ENCODE measurements around the gene ACOT2. TPM values are rescaled to one million over a fixed set of nuclear protein-coding genes. Genes with fewer than 3 reads are reported as not detected.
"Not testable (repeated sequence)": the region's sequence is repeated elsewhere in the genome, so short reads cannot be mapped to it uniquely, and the experiment has no call there.

ACOT2 gene
- total and polyA plus RNA-seq, 2 donors (not counting 1 experiment from before 2014, with no cell fraction given) = 8.3 to 17.7 TPM

DNA sequence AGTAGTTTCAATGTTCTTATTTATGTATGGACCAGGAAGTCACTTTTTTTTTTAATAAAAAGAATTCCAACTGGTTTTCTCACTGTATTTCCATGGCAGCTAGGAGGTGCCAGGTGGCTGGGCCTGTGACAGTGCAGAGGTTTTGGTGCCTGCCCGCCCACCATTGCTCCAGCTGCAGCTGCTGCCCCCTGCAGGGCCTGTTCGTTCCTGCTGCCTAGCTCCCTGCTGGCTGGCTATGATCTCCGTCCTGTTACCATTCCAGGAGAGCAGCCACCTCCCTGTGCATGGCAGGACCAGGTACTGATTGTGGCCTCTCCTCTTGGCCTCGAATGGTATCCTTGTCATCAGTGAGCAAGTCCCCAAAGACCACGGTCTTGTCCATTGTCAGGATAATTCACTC is 30.0 kb upstream of the ACOT2 start:
- H3K9ac ChIP-seq (ENCODE audit: low read length); H3K4me2 ChIP-seq (replicated peaks; ENCODE audit: low read depth, low read length, poor library complexity, severe bottlenecking); DNase-seq; H3K4me1 ChIP-seq (ENCODE audit: control insufficient read depth in 2 of 2, insufficient read depth in 2 of 2, low read length in 2 of 2); CTCF ChIA-PET; H3K79me2 ChIP-seq (ENCODE audit: control insufficient read depth, insufficient read depth, low read length); H3K9me3 ChIP-seq (ENCODE audit: control extremely low read depth in 1 of 3, control insufficient read depth in 2 of 3, insufficient read depth in 1 of 3, low read length in 2 of 3); intact Hi-C loops (cut with micrococcal nuclease); H3K27me3 Mint-ChIP-seq; H2AFZ ChIP-seq (ENCODE audit: insufficient read depth, low read depth, low read length, poor library complexity, severe bottlenecking); H3K4me1 Mint-ChIP-seq; H3K4me3 ChIP-seq (ENCODE audit: control extremely low read depth in 1 of 5, extremely low read depth in 1 of 5, insufficient read depth in 1 of 5, low read depth in 2 of 5, low read length in 4 of 5); H3K27ac ChIP-seq (ENCODE audit: low read length in 2 of 2); H3K4me3 Mint-ChIP-seq; H3K36me3 ChIP-seq (replicated peaks in 1 of 2; ENCODE audit: control extremely low read depth in 1 of 2, control insufficient read depth in 1 of 2, extremely low read depth in 1 of 2, insufficient read depth in 2 of 2, low read length in 1 of 2); H3K9me3 Mint-ChIP-seq (ENCODE audit: insufficient read depth); H3K27me3 ChIP-seq (replicated peaks in 1 of 4; ENCODE audit: control extremely low read depth in 1 of 4, control insufficient read depth in 3 of 4, insufficient read depth in 4 of 4, low read length in 3 of 4); H3K27ac Mint-ChIP-seq; H4K20me1 ChIP-seq (ENCODE audit: control insufficient read depth, insufficient read depth, low read length, poor library complexity, severe bottlenecking): not testable (repeated sequence)
- peak; percentile 98 for ATAC-seq (ENCODE audit: low read depth)
- POLR2A ChIA-PET = interaction anchor here (0.7 kb wide), 1 partner anchor 29 kb away, joined by 3 read pairs; no protein-coding TSS in a partner anchor
- 15% methylated on average over 2 of the region's 5 CpGs for WGBS (ENCODE audit: insufficient coverage)
- TF ChIP-seq, protein P1, sequence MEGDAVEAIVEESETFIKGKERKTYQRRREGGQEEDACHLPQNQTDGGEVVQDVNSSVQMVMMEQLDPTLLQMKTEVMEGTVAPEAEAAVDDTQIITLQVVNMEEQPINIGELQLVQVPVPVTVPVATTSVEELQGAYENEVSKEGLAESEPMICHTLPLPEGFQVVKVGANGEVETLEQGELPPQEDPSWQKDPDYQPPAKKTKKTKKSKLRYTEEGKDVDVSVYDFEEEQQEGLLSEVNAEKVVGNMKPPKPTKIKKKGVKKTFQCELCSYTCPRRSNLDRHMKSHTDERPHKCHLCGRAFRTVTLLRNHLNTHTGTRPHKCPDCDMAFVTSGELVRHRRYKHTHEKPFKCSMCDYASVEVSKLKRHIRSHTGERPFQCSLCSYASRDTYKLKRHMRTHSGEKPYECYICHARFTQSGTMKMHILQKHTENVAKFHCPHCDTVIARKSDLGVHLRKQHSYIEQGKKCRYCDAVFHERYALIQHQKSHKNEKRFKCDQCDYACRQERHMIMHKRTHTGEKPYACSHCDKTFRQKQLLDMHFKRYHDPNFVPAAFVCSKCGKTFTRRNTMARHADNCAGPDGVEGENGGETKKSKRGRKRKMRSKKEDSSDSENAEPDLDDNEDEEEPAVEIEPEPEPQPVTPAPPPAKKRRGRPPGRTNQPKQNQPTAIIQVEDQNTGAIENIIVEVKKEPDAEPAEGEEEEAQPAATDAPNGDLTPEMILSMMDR (IDR thresholded peaks at IDR 0.05) = peak; percentile 36

- H3K4me1 Mint-ChIP-seq; H3K4me3 ChIP-seq (ENCODE audit: control extremely low read depth in 1 of 5, extremely low read depth in 1 of 5, insufficient read depth in 1 of 5, low read depth in 2 of 5, low read length in 4 of 5); H3K27me3 ChIP-seq (replicated peaks in 1 of 4; ENCODE audit: control extremely low read depth in 1 of 4, control insufficient read depth in 3 of 4, insufficient read depth in 4 of 4, low read length in 3 of 4); POLR2A ChIA-PET; DNase-seq; H3K9ac ChIP-seq (ENCODE audit: low read length); H3K4me1 ChIP-seq (ENCODE audit: control insufficient read depth in 2 of 2, insufficient read depth in 2 of 2, low read length in 2 of 2); CTCF ChIA-PET; H3K9me3 Mint-ChIP-seq (ENCODE audit: insufficient read depth); intact Hi-C loops (cut with micrococcal nuclease); ATAC-seq (ENCODE audit: low read depth); H3K4me2 ChIP-seq (replicated peaks; ENCODE audit: low read depth, low read length, poor library complexity, severe bottlenecking); H3K27ac Mint-ChIP-seq; H3K27me3 Mint-ChIP-seq; H3K79me2 ChIP-seq (ENCODE audit: control insufficient read depth, insufficient read depth, low read length); H3K36me3 ChIP-seq (replicated peaks in 1 of 2; ENCODE audit: control extremely low read depth in 1 of 2, control insufficient read depth in 1 of 2, extremely low read depth in 1 of 2, insufficient read depth in 2 of 2, low read length in 1 of 2); H2AFZ ChIP-seq (ENCODE audit: insufficient read depth, low read depth, low read length, poor library complexity, severe bottlenecking); H3K4me3 Mint-ChIP-seq; H3K9me3 ChIP-seq (ENCODE audit: control extremely low read depth in 1 of 3, control insufficient read depth in 2 of 3, insufficient read depth in 1 of 3, low read length in 2 of 3); H3K27ac ChIP-seq (ENCODE audit: low read length in 2 of 2); H4K20me1 ChIP-seq (ENCODE audit: control insufficient read depth, insufficient read depth, low read length, poor library complexity, severe bottlenecking): not testable (repeated sequence)
- no CpG with 5 or more reads among the region's 7 CpGs for WGBS (ENCODE audit: insufficient coverage)
Measured at GRCh38 chr14:73542961-73543360, 26.1 kb upstream of the ACOT2 start.

- H3K9ac ChIP-seq (ENCODE audit: low read length); H3K27me3 Mint-ChIP-seq; H3K27ac ChIP-seq (ENCODE audit: low read length in 2 of 2); H3K79me2 ChIP-seq (ENCODE audit: control insufficient read depth, insufficient read depth, low read length); intact Hi-C loops (cut with micrococcal nuclease); H3K9me3 ChIP-seq (ENCODE audit: control extremely low read depth in 1 of 3, control insufficient read depth in 2 of 3, insufficient read depth in 1 of 3, low read length in 2 of 3); H3K4me1 ChIP-seq (ENCODE audit: control insufficient read depth in 2 of 2, insufficient read depth in 2 of 2, low read length in 2 of 2); H3K4me1 Mint-ChIP-seq; H3K4me3 Mint-ChIP-seq; DNase-seq; POLR2A ChIA-PET; CTCF ChIA-PET; H3K27me3 ChIP-seq (replicated peaks in 1 of 4; ENCODE audit: control extremely low read depth in 1 of 4, control insufficient read depth in 3 of 4, insufficient read depth in 4 of 4, low read length in 3 of 4); H3K27ac Mint-ChIP-seq; ATAC-seq (ENCODE audit: low read depth); H3K4me3 ChIP-seq (ENCODE audit: control extremely low read depth in 1 of 5, extremely low read depth in 1 of 5, insufficient read depth in 1 of 5, low read depth in 2 of 5, low read length in 4 of 5); H3K9me3 Mint-ChIP-seq (ENCODE audit: insufficient read depth); H3K36me3 ChIP-seq (replicated peaks in 1 of 2; ENCODE audit: control extremely low read depth in 1 of 2, control insufficient read depth in 1 of 2, extremely low read depth in 1 of 2, insufficient read depth in 2 of 2, low read length in 1 of 2); H4K20me1 ChIP-seq (ENCODE audit: control insufficient read depth, insufficient read depth, low read length, poor library complexity, severe bottlenecking); H3K4me2 ChIP-seq (replicated peaks; ENCODE audit: low read depth, low read length, poor library complexity, severe bottlenecking); H2AFZ ChIP-seq (ENCODE audit: insufficient read depth, low read depth, low read length, poor library complexity, severe bottlenecking): not testable (repeated sequence)
- no CpG with 5 or more reads among the region's 1 CpG for WGBS (ENCODE audit: insufficient coverage)
Measured at GRCh38 chr14:73545353-73545752, 23.7 kb upstream of the ACOT2 start.

- H3K27me3 Mint-ChIP-seq; H3K4me1 ChIP-seq (ENCODE audit: control insufficient read depth in 2 of 2, insufficient read depth in 2 of 2, low read length in 2 of 2); H3K36me3 ChIP-seq (replicated peaks in 1 of 2; ENCODE audit: control extremely low read depth in 1 of 2, control insufficient read depth in 1 of 2, extremely low read depth in 1 of 2, insufficient read depth in 2 of 2, low read length in 1 of 2); H3K4me3 ChIP-seq (ENCODE audit: control extremely low read depth in 1 of 5, extremely low read depth in 1 of 5, insufficient read depth in 1 of 5, low read depth in 2 of 5, low read length in 4 of 5); ATAC-seq (ENCODE audit: low read depth); POLR2A ChIA-PET; H3K27ac Mint-ChIP-seq; H3K9me3 Mint-ChIP-seq (ENCODE audit: insufficient read depth); intact Hi-C loops (cut with micrococcal nuclease); H3K9me3 ChIP-seq (ENCODE audit: control extremely low read depth in 1 of 3, control insufficient read depth in 2 of 3, insufficient read depth in 1 of 3, low read length in 2 of 3); DNase-seq; H3K27ac ChIP-seq (ENCODE audit: low read length in 2 of 2); H3K4me1 Mint-ChIP-seq; H3K4me3 Mint-ChIP-seq; H3K27me3 ChIP-seq (replicated peaks in 1 of 4; ENCODE audit: control extremely low read depth in 1 of 4, control insufficient read depth in 3 of 4, insufficient read depth in 4 of 4, low read length in 3 of 4); CTCF ChIA-PET; H3K79me2 ChIP-seq (ENCODE audit: control insufficient read depth, insufficient read depth, low read length); H4K20me1 ChIP-seq (ENCODE audit: control insufficient read depth, insufficient read depth, low read length, poor library complexity, severe bottlenecking); H3K4me2 ChIP-seq (replicated peaks; ENCODE audit: low read depth, low read length, poor library complexity, severe bottlenecking); H3K9ac ChIP-seq (ENCODE audit: low read length); H2AFZ ChIP-seq (ENCODE audit: insufficient read depth, low read depth, low read length, poor library complexity, severe bottlenecking): not testable (repeated sequence)
- WGBS (ENCODE audit: insufficient coverage) = no CpG with 5 or more reads among the region's 3 CpGs
Measured at GRCh38 chr14:73549097-73549496, 19.9 kb upstream of the ACOT2 start.
